T-helper 2 cell treated with Interferon-gamma antibody and Interleukin-4, amounts not matched to agents 5 μg/mL and 100 μg/mL, for 36 hours (primary cell): ENCODE results near the gene EIF4G3.
"Not testable (repeated sequence)": the region's sequence is repeated elsewhere in the genome, so short reads cannot be mapped to it uniquely, and the experiment has no call there.

Experiments
- DNase-seq: peaks from one replicate; pipeline ENCODE4 v3.0.0; 2021; ENCODE audit warnings: low spot score
- H3K27ac Mint-ChIP-seq: one replicate; pipeline ENCODE4 v1.8.0; 2021; ENCODE audit warnings: mild to moderate bottlenecking, mixed read lengths
- H3K27me3 Mint-ChIP-seq: one replicate; pipeline ENCODE4 v1.8.0; 2021; ENCODE audit warnings: low read depth, mixed read lengths
- H3K36me3 Mint-ChIP-seq: one replicate; pipeline ENCODE4 v1.8.0; 2021; ENCODE audit warnings: low read depth, mixed read lengths
- H3K4me1 Mint-ChIP-seq: one replicate; pipeline ENCODE4 v1.8.0; 2021; ENCODE audit warnings: low read depth, mixed read lengths
- H3K4me3 Mint-ChIP-seq: one replicate; pipeline ENCODE4 v1.8.0; 2022; ENCODE audit warnings: mild to moderate bottlenecking, moderate library complexity, mixed read lengths
- H3K9me3 Mint-ChIP-seq: one replicate; pipeline ENCODE4 v1.8.0; 2021; ENCODE audit warnings: mixed read lengths

EIF4G3 gene

DNA sequence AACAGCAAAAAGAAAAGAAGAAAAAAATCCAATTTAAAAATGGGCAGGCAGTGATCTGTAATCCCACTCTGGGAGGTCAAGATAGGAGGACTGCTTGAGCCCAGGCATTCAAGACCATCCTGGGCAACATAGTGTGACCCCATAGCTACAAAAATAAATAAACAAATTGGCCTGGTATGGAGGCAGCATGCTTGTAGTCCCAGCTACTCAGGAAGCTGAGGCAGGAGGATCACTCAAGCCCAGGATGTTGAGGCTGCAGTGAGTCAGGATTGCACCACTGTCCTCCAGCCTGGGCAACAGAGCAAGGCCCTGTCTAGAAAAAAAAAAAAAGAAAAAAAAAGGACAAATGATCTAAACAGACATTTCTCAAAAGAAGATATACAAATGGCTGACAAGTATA, 99.6 kb downstream of the EIF4G3 start:
- DNase-seq = no peak
- H3K9me3 Mint-ChIP-seq = no peaks in the 10 kb centered on the region
- no peak overlapping the region for H3K4me3 Mint-ChIP-seq
- no peaks in the 10 kb centered on the region for H3K27me3 Mint-ChIP-seq
- H3K36me3 Mint-ChIP-seq = peaks cover 15% of the 10 kb centered on the region
- H3K27ac Mint-ChIP-seq = no peak overlapping the region
- H3K4me1 Mint-ChIP-seq = peaks cover 18% of the 10 kb centered on the region

DNA sequence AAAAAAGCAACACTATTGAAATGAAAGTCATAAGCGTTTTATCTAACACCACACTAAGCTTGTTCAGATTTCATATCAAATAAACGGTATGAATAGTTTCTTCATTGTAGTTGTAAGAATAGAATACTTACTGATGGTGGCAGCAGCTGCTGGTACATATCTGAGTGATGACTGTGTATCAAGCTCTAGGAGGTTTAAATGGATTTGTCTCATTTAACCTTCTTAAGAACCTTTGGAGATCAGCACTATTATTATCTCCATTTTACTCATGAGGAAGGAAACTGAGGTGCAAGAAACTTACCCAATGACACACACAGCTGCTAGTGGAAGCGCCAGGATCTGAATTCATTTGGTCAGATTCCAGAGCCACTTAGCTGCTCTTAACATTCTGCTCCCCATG, 104.0 kb downstream of the EIF4G3 start:
- Mint-ChIP-seq H3K36me3 (peaks cover 8% of the 10 kb centered on the region), H3K4me3 (no peak overlapping the region), H3K27me3 (no peaks in the 10 kb centered on the region), H3K4me1 (peaks cover 25% of the 10 kb centered on the region), H3K9me3 (no peaks in the 10 kb centered on the region), H3K27ac (no peak overlapping the region)
- DNase-seq = no peak

DNA sequence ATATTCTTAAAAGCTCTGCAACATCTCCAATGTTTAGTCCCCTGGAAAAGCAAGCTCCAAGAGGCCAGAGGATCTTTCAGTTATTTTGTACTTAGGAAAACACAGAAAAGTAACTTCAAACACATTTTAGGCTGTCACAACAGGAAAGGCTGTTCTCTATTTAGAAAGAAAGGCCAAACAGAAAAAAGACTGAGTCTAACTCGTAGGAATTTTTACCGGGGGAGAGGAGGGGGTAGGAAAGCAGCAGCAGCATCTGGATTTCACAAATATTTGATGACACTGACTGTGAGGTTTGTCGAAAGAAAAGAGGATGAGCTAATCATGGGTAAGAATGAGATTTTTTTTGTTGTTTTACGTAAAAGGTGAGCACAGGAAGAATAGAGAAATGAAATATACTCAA, 107.1 kb downstream of the EIF4G3 start:
- no peaks in the 10 kb centered on the region for H3K9me3 Mint-ChIP-seq
- no peak overlapping the region for H3K27ac Mint-ChIP-seq
- H3K4me3 Mint-ChIP-seq = no peak overlapping the region
- H3K4me1 Mint-ChIP-seq = peaks cover 10% of the 10 kb centered on the region
- peaks cover 3% of the 10 kb centered on the region for H3K36me3 Mint-ChIP-seq
- DNase-seq = no peak
- H3K27me3 Mint-ChIP-seq = no peaks in the 10 kb centered on the region

DNA sequence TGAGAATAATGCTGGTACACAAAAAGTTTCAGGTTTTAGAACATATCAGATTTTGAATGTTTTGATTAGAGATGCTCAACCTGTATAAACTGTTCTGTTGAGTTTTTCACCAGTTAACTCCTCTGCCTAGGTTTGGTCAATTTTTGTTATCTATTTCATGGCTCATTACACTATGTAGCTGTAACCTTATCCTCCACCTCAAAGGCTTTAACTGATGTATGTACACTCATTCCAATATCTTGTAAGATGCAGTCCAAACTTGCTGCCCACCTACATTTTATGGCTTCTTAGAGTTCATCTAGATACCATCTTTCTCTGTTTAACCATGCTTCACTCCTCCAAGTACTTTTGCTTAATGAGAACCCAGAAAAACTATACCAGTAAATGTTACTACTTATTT, 107.8 kb downstream of the EIF4G3 start:
- no peak for DNase-seq
- H3K4me3 Mint-ChIP-seq = no peak overlapping the region
- H3K27me3 Mint-ChIP-seq = no peaks in the 10 kb centered on the region
- peaks cover 3% of the 10 kb centered on the region for H3K36me3 Mint-ChIP-seq
- peaks cover 10% of the 10 kb centered on the region for H3K4me1 Mint-ChIP-seq
- no peaks in the 10 kb centered on the region for H3K9me3 Mint-ChIP-seq
- H3K27ac Mint-ChIP-seq = no peak overlapping the region

DNA sequence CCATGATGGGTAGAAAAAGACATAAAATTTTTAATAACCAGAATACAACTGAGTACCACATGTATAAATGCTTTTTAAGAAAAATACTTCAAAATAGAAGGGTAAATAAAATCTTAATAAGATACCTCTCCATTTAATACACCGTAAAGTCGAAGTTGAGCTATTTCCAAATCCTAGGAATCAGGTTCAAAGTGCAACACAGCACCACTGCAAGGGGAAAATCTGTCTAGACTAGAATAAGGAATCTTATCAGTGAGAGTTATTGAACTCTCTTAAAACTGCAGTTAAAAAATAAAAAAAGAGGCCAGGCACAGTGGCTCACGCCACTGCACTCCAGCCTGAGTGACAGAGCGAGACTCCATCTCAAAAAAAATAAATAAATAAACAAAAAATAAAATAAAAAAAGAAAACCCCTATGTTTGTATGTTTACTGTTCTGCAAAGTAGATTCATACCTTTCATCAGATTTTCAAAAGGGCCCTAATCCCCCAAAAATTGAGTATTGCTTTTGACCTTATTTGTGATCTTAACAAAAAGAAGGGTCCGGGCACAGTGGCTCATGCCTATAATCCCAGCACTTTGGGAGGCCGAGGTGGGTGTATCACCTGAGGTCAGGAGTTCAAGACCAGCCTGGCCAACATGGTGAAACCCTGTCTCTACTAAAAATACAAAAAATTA, 109.0 kb downstream of the EIF4G3 start:
- DNase-seq = no peak
- Mint-ChIP-seq H3K36me3 (no peaks in the 10 kb centered on the region), H3K27me3 (no peaks in the 10 kb centered on the region), H3K4me3 (no peak overlapping the region), H3K9me3 (no peaks in the 10 kb centered on the region), H3K27ac (no peak overlapping the region), H3K4me1 (peaks cover 8% of the 10 kb centered on the region)

DNA sequence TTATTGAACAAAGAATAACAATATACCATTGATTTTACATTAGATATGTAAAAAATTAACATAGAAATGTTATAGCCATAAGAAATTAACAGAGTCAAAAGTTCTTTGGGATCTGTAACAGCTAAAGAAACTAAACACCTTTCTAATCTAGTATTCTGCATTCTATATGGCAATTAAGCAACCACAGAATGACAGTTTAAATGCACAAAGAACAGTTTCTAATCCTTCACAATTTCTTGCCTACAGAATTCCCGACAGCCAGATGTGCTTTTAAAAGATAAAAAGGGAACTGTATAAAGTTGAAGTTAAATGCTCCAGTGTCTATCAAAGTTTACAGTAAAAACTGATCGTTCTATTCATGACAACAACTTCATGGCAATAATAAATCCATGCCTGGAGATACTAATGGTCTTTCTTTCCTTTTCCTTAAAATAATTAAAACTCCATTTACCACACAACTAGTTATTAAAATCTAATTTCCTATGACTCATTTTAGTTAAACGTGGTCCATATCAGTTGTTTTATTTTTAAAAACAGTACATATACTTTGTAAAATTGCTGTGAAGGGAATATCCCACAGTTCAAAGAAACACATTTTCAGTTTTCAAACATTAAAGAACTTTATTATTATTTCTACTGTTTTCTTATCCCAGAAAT, 110.2 kb downstream of the EIF4G3 start:
- Mint-ChIP-seq H3K9me3 (no peaks in the 10 kb centered on the region), H3K4me3 (no peak overlapping the region), H3K36me3 (no peaks in the 10 kb centered on the region), H3K27ac (no peak overlapping the region), H3K4me1 (peaks cover 8% of the 10 kb centered on the region), H3K27me3 (no peaks in the 10 kb centered on the region)
- no peak for DNase-seq

DNA sequence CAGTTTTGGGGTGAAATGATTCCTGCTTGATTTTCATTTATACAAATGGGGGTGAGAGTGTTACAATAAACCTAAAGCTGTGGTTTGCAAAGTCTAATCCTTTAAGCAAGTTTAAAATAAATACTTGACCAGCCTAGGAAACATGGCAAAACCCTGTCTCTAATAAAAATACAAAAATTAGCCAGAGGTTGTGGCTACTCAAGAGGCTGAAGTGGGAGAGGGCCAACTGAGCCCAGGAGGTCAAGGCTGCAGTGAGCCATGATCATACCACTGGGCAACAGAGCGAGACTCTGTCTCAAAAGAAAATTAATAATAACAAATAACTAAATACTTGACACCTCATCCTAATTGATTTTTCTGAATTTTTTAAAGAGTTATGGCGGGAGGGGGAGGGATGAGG, 110.8 kb downstream of the EIF4G3 start:
- no peak for DNase-seq
- Mint-ChIP-seq H3K27me3 (no peaks in the 10 kb centered on the region), H3K27ac (no peak overlapping the region), H3K9me3 (no peaks in the 10 kb centered on the region), H3K4me1 (peaks cover 8% of the 10 kb centered on the region), H3K36me3 (no peaks in the 10 kb centered on the region), H3K4me3 (no peak overlapping the region)

DNA sequence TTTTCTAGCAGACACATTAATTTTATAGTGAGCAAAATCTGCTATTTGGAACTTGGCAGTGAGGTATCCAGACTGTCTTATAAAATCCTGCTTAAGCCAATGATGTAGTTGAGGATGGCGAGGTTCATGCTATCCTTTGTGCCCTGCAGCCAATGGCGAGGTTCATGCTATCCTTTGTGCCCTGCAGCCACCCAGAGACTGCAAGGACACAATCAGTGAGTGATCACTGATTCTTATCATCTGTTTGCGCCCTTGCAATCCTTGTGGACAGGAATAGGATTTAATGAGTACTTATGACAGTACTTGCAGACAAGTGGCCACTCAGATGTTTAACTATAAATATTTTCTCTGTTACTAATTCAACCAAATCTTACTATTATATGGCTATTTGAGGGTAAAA, 112.6 kb downstream of the EIF4G3 start:
- Mint-ChIP-seq H3K4me1 (peaks cover 2% of the 10 kb centered on the region), H3K27ac (no peak overlapping the region), H3K9me3 (no peaks in the 10 kb centered on the region), H3K4me3 (no peak overlapping the region), H3K27me3 (no peaks in the 10 kb centered on the region), H3K36me3 (no peaks in the 10 kb centered on the region)
- DNase-seq = no peak

DNA sequence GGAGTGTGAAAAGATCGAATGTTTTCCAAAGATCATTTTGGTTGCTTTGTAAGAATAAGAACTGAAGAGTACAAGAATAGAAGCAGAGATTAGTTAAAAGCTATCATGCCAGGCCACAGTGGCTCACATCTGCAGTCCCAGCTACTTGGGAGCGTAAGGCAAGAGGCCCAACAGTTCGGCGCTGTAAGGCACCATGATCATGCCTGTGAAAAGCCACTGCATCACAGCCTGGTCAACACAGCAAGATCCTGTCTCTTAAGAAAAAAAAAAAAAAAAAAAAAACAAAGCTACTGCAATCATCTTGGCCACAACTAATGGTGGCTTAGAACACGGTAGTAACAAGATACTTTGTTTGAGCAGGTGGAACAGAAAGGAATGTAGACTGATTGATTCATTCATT, 116.2 kb downstream of the EIF4G3 start:
- H3K27ac Mint-ChIP-seq = no peak overlapping the region
- no peaks in the 10 kb centered on the region for H3K4me1 Mint-ChIP-seq
- H3K27me3 Mint-ChIP-seq = no peaks in the 10 kb centered on the region
- no peak for DNase-seq
- no peaks in the 10 kb centered on the region for H3K9me3 Mint-ChIP-seq
- H3K36me3 Mint-ChIP-seq = no peaks in the 10 kb centered on the region
- no peak overlapping the region for H3K4me3 Mint-ChIP-seq

DNA sequence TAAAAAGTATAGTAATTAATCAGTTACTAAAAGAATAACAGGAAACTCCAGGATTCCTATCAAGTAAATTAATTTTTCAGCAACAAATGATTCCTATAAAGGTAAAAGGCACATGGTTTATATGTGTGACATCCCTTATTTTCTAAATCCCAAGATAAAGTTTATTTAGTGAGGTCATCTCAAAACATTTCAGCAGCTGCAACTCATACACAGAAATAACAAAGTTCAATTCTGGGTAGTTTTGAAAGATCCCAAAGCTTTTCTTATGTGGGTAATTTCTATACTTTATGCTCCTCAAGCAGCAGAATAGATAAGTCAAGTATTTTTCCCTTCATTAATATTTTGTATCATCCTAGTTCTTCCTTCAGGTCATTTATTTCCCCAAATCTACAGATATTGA, 117.7 kb downstream of the EIF4G3 start:
- DNase-seq = no peak
- Mint-ChIP-seq H3K27ac (no peak overlapping the region), H3K9me3 (no peaks in the 10 kb centered on the region), H3K27me3 (no peaks in the 10 kb centered on the region), H3K4me3 (no peak overlapping the region), H3K36me3 (peaks cover 1% of the 10 kb centered on the region), H3K4me1 (no peaks in the 10 kb centered on the region)

DNA sequence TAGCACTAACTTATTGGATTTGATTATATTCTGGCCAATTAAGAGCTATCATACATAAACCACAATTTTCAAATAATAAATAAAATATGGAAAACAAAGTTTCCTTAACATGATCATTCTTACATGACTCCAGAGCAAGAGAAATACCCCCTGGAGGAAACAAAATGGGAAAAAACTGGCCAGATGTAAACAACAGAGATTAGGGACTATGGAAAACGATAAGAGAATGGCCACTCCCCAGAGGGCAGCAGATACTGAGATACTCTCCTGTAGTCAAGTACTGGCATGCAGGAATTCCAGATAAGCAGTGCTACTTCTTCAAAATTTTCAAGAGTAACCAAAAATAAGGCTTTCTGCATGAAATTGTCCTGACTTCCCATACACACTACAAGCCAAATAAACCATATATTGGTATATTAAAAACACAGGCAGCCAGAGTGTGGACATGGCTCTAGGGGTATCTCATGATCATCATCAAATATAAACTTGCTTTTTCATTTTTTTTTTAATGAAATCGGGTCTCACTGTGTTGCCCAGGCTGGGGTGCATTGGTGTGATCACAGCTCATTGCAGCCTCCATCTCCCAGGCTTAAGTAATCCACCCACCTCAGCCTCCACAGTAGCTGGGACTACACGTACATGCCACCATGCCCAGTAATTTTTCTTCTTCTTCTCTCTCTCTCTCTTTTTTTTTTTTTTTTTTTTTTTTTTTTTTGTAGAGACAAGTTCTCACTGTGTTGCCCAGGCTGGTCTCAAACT, 118.5 kb downstream of the EIF4G3 start:
- Mint-ChIP-seq H3K4me3 (no peak overlapping the region), H3K36me3 (peaks cover 1% of the 10 kb centered on the region), H3K9me3 (no peaks in the 10 kb centered on the region), H3K4me1 (no peaks in the 10 kb centered on the region), H3K27ac (no peak overlapping the region), H3K27me3 (no peaks in the 10 kb centered on the region)
- DNase-seq = no peak

DNA sequence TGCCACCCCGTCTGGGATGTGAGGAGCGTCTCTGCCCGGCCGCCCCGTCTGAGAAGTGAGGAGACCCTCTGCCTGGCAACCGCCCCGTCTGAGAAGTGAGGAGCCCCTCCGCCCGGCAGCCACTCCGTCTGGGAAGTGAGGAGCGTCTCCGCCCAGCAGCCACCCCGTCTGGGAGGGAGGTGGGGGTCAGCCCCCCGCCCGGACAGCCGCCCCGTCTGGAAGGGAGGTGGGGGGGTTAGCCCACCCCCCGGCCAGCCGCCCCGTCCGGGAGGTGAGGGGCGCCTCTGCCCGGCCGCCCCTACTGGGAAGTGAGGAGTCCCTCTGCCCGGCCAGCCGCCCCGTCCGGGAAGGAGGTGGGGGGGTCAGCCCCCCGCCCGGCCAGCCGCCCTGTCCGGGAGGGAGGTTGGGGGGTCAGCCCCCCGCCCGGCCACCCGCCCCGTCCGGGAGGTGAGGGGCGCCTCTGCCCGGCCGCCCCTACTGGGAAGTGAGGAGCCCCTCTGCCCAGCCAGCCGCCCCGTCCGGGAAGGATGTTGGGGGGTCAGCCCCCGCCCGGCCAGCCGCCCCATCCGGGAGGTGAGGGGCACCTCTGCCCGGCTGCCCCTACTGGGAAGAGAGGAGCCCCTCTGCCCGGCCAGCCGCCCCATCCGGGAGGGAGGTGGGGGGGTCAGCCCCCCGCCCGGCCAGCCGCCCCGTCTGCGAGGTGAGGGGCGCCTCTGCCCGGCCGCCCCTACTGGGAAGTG, 123.3 kb downstream of the EIF4G3 start:
- H3K4me3 Mint-ChIP-seq, H3K9me3 Mint-ChIP-seq, H3K27ac Mint-ChIP-seq, H3K27me3 Mint-ChIP-seq, H3K4me1 Mint-ChIP-seq, H3K36me3 Mint-ChIP-seq, DNase-seq: not testable (repeated sequence)

DNA sequence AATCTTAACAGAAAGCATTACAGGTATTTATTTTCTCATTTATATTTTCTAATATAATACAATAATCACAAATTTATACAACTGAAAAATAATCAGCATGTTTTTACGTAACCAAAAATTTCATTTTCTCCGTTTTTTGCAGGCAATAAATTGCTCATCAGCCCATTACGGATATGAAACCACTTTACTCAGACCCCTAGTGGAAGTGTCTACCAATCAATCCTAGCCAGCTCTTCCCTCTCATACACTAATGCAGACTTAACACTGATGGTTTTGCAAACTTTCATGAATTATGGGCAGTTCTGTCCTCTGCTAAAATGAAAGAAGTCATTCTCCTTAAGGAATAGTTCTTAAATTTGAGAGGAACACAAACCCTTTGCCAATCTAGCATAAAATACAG, 124.7 kb downstream of the EIF4G3 start:
- Mint-ChIP-seq H3K27ac (no peak overlapping the region), H3K27me3 (no peaks in the 10 kb centered on the region), H3K9me3 (no peaks in the 10 kb centered on the region), H3K4me1 (no peaks in the 10 kb centered on the region), H3K4me3 (no peak overlapping the region), H3K36me3 (peaks cover 3% of the 10 kb centered on the region)
- no peak for DNase-seq
